Neural cell (in vitro differentiated cells): Measurements from ENCODE around the gene DNAJB8. TPM values are rescaled to one million over a fixed set of nuclear protein-coding genes. Genes with fewer than 3 reads are reported as not detected.

Source experiments
- H2AFZ ChIP-seq: fragments of 200-600, 300-800 bp; sonication (generic), shearing (Covaris generic); 2 replicates; pipeline ENCODE4 v1.6.0; 2014; ENCODE audit warnings: low read depth, mild to moderate bottlenecking, antibody characterized with exemption, low read length, moderate library complexity
- H3F3A ChIP-seq: fragments of 200-600 bp; shearing (Covaris generic); 2 replicates; pipeline ENCODE4 v1.6.1; 2016; ENCODE audit warnings: mild to moderate bottlenecking, moderate library complexity, mixed read lengths, antibody characterized with exemption, low read length; ENCODE audit not compliant: insufficient read depth, poor library complexity, severe bottlenecking
- H3K27ac ChIP-seq: fragments of 200-600, 300-800 bp; sonication (generic), shearing (Covaris generic); 2 replicates; pipeline ENCODE4 v1.5.1; 2014; ENCODE audit warnings: mild to moderate bottlenecking, low read length, moderate library complexity
- H3K27me3 ChIP-seq: fragments of 300-800, 200-600 bp; sonication (generic), shearing (Covaris generic); 2 replicates; pipeline ENCODE4 v1.6.0; 2014; ENCODE audit warnings: mild to moderate bottlenecking, low read depth, low read length, moderate library complexity; ENCODE audit not compliant: insufficient read depth
- H3K36me3 ChIP-seq: fragments of 300-800, 200-600 bp; sonication (generic), shearing (Covaris generic); 2 replicates; pipeline ENCODE4 v1.5.1; 2014; ENCODE audit warnings: mild to moderate bottlenecking, antibody characterized with exemption, low read length, moderate library complexity; ENCODE audit not compliant: insufficient read depth
- H3K4me2 ChIP-seq: fragments of 300-800, 200-600 bp; sonication (generic), shearing (Covaris generic); 2 replicates; pipeline ENCODE4 v1.6.0; 2014; ENCODE audit warnings: mild to moderate bottlenecking, low read length
- H3K4me3 ChIP-seq: fragments of 300-800, 200-600 bp; sonication (generic), shearing (Covaris generic); 2 replicates; pipeline ENCODE4 v1.5.1; 2014; ENCODE audit warnings: mild to moderate bottlenecking, low read length, moderate library complexity
- H3K79me2 ChIP-seq: fragments of 200-600 bp; shearing (Covaris generic); replicated peaks from 2 replicates; pipeline ENCODE4 v1.6.0; 2014; ENCODE audit warnings: mild to moderate bottlenecking, low read length, moderate library complexity; ENCODE audit not compliant: insufficient read depth
- H3K9ac ChIP-seq: fragments of 300-800, 200-600 bp; sonication (generic), shearing (Covaris generic); 2 replicates; pipeline ENCODE4 v1.6.1; 2016; ENCODE audit warnings: mild to moderate bottlenecking, low read length, mixed read lengths
- H3K9me2 ChIP-seq: fragments of 200-600 bp; shearing (Covaris generic); 2 replicates; pipeline ENCODE4 v1.6.1; 2016; ENCODE audit warnings: mild to moderate bottlenecking, low read length, mixed read lengths; ENCODE audit not compliant: insufficient read depth
- H3K9me3 ChIP-seq: fragments of 200-600, 300-800 bp; sonication (generic), shearing (Covaris generic); 2 replicates; pipeline ENCODE4 v1.6.1; 2016; ENCODE audit warnings: mild to moderate bottlenecking, mixed run types, low read length, moderate library complexity, mixed read lengths
- H4K20me1 ChIP-seq: fragments of 200-600 bp; shearing (Covaris generic); 2 replicates; pipeline ENCODE4 v1.6.1; 2016; ENCODE audit warnings: mild to moderate bottlenecking, mixed run types; ENCODE audit not compliant: insufficient read depth
- EP300 ChIP-seq: fragments of 450-650 bp; conservative IDR thresholded peaks from 2 replicates; pipeline ENCODE4 v1.6.1; 2014; ENCODE audit warnings: antibody characterized with exemption, mild to moderate bottlenecking, moderate library complexity; ENCODE audit not compliant: poor library complexity, severe bottlenecking
- EZH2 ChIP-seq: fragments of 200-600, 300-800 bp; shearing (Covaris generic), sonication (generic); IDR thresholded peaks from 2 replicates; pipeline ENCODE4 v1.6.1; 2014; ENCODE audit warnings: antibody characterized with exemption, low read length, borderline replicate concordance, mild to moderate bottlenecking; ENCODE audit not compliant: insufficient read depth, poor library complexity, severe bottlenecking
- MXI1 ChIP-seq: fragments of 450-650 bp; conservative IDR thresholded peaks from 2 replicates; pipeline ENCODE4 v1.6.1; 2014; ENCODE audit warnings: antibody characterized with exemption, mild to moderate bottlenecking; ENCODE audit not compliant: poor library complexity, severe bottlenecking
- POLR2AphosphoS5 ChIP-seq: IDR thresholded peaks from 2 replicates; pipeline ENCODE4 v1.6.1; 2012
- RAD21 ChIP-seq: fragments of 450-650 bp; conservative IDR thresholded peaks from 2 replicates; pipeline ENCODE4 v1.6.1; 2014; ENCODE audit warnings: antibody characterized with exemption, mild to moderate bottlenecking, moderate library complexity
- SMC3 ChIP-seq: fragments of 450-650 bp; conservative IDR thresholded peaks from 2 replicates; pipeline ENCODE4 v1.6.1; 2014; ENCODE audit warnings: antibody characterized with exemption, mild to moderate bottlenecking, moderate library complexity; ENCODE audit not compliant: poor library complexity
- TAF1 ChIP-seq: IDR thresholded peaks from 2 replicates; pipeline ENCODE4 v1.6.1; 2012; ENCODE audit warnings: low read depth
- polyA plus RNA-seq: library from polyadenylated mRNA; depleted of rRNA; stranded (reverse); fragments of >200 nt; gene quantifications from 2 replicates; pipeline ENCODE4 v1.2.3, GENCODE V29; 2014
- TF ChIP-seq, protein P1 (sequence below): fragments of 450-650 bp; IDR thresholded peaks from 2 replicates; pipeline ENCODE4 v1.5.1; 2014; ENCODE audit warnings: antibody characterized with exemption, mild to moderate bottlenecking, moderate library complexity; ENCODE audit not compliant: poor library complexity, severe bottlenecking
- TF ChIP-seq, protein P2 (sequence below): IDR thresholded peaks from 2 replicates; pipeline ENCODE4 v1.6.1; 2012; ENCODE audit warnings: borderline replicate concordance

The DNAJB8 gene
- polyA plus RNA-seq, 1 donor from 2014 or later: not detected

DNA sequence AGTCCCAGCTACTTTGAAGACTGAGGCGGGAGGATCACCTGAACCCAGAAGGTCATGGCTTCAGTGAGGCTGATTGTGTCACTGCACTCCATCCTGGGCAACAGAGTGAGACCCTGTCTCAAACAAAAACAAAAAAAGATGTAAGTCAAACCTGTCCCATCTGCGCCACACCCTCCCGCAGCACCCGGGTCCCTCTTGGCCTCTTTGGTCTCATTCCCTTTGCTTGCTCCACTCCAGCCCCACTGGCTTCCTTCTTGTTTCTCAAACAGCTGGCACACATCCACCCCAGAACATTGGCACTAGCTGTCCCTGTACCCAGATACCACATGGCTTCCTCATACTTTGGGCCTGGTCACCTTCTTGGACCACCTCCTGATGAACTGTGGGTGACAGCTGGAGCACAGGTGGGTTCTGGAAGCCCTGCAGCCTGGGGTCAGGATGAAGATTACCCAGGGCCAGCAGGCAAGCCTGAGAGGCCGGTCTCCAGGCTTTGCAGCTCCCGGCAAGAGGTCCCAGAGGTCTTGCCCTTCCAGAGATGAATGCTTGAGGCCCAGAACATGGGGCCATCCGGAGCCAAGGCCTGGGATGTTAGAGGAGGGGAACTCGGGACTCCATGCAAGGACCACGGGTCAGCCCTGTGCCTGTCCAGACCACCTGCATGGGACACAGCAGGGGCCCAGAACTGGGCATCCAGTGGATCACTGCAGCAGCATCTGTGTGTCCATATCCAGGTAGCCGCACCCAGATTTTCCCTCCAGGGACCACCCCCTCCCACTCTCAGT is 37.3 kb upstream of the DNAJB8 start:
- no peak overlapping the region for H3K9ac ChIP-seq
- H3K79me2 ChIP-seq: no peaks in the 10 kb centered on the region
- no peaks in the 10 kb centered on the region for H3F3A ChIP-seq
- H3K27me3 ChIP-seq: no peaks in the 10 kb centered on the region
- no peak overlapping the region for H2AFZ ChIP-seq
- no peak overlapping the region for H3K27ac ChIP-seq
- no peaks in the 10 kb centered on the region for H3K9me3 ChIP-seq
- H3K4me2 ChIP-seq: no peak overlapping the region
- no peak for TF ChIP-seq EZH2
- TF ChIP-seq, protein P1, sequence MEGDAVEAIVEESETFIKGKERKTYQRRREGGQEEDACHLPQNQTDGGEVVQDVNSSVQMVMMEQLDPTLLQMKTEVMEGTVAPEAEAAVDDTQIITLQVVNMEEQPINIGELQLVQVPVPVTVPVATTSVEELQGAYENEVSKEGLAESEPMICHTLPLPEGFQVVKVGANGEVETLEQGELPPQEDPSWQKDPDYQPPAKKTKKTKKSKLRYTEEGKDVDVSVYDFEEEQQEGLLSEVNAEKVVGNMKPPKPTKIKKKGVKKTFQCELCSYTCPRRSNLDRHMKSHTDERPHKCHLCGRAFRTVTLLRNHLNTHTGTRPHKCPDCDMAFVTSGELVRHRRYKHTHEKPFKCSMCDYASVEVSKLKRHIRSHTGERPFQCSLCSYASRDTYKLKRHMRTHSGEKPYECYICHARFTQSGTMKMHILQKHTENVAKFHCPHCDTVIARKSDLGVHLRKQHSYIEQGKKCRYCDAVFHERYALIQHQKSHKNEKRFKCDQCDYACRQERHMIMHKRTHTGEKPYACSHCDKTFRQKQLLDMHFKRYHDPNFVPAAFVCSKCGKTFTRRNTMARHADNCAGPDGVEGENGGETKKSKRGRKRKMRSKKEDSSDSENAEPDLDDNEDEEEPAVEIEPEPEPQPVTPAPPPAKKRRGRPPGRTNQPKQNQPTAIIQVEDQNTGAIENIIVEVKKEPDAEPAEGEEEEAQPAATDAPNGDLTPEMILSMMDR: no peak
- TF ChIP-seq TAF1: no peak
- TF ChIP-seq, protein P2, sequence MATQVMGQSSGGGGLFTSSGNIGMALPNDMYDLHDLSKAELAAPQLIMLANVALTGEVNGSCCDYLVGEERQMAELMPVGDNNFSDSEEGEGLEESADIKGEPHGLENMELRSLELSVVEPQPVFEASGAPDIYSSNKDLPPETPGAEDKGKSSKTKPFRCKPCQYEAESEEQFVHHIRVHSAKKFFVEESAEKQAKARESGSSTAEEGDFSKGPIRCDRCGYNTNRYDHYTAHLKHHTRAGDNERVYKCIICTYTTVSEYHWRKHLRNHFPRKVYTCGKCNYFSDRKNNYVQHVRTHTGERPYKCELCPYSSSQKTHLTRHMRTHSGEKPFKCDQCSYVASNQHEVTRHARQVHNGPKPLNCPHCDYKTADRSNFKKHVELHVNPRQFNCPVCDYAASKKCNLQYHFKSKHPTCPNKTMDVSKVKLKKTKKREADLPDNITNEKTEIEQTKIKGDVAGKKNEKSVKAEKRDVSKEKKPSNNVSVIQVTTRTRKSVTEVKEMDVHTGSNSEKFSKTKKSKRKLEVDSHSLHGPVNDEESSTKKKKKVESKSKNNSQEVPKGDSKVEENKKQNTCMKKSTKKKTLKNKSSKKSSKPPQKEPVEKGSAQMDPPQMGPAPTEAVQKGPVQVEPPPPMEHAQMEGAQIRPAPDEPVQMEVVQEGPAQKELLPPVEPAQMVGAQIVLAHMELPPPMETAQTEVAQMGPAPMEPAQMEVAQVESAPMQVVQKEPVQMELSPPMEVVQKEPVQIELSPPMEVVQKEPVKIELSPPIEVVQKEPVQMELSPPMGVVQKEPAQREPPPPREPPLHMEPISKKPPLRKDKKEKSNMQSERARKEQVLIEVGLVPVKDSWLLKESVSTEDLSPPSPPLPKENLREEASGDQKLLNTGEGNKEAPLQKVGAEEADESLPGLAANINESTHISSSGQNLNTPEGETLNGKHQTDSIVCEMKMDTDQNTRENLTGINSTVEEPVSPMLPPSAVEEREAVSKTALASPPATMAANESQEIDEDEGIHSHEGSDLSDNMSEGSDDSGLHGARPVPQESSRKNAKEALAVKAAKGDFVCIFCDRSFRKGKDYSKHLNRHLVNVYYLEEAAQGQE: no peak
- TF ChIP-seq EP300: no peak
- TF ChIP-seq RAD21: no peak
- H3K36me3 ChIP-seq: no peaks in the 10 kb centered on the region
- no peaks in the 10 kb centered on the region for H3K9me2 ChIP-seq
- H4K20me1 ChIP-seq: no peaks in the 10 kb centered on the region
- H3K4me3 ChIP-seq: no peak overlapping the region

DNA sequence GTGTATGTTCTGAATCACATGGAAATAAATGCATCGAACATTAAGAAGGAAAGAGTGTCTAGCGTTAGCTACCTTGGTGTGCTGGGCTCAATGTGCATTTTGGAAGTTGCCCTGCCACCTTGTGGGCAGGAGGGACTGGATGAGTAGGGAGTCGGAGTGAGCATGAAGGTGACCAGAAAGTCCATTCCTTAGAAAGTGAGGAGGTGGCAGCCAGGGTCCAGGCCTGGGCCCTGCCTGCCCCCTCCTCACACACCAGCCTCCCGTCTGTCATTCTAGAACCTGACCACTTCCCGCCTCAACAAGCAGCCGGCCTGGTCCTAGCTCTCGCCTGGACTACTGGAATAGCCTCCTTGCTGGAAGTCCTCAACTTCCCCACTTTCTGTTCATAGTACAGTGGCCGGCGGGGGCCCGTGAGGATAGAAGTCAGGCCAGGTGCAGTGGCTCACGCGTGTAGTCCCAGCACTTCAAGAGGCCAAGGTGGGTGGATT is 36.5 kb upstream of the DNAJB8 start:
- Histone ChIP-seq H3K36me3 (no peaks in the 10 kb centered on the region), H4K20me1 (no peaks in the 10 kb centered on the region), H3K4me3 (no peak overlapping the region), H3K9me2 (no peaks in the 10 kb centered on the region), H3K4me2 (no peak overlapping the region), H3F3A (no peaks in the 10 kb centered on the region), H3K27me3 (no peaks in the 10 kb centered on the region), H3K9ac (no peak overlapping the region), H3K27ac (no peak overlapping the region), H2AFZ (no peak overlapping the region), H3K9me3 (no peaks in the 10 kb centered on the region), H3K79me2 (no peaks in the 10 kb centered on the region)
- TF ChIP-seq, protein P1: no peak
- TF ChIP-seq EP300 (no peak), SMC3 (no peak), MXI1 (no peak), RAD21 (no peak), POLR2AphosphoS5 (no peak), TAF1 (no peak), EZH2 (no peak)
- TF ChIP-seq, protein P2: no peak
